Prostate gland (tissue), 2 donors: ENCODE results near the gene SUN5. TPM values are rescaled to one million over a fixed set of nuclear protein-coding genes. Genes with fewer than 3 reads are reported as not detected.

ENCODE experiments used
- DNase-seq: peaks from one replicate; pipeline ENCODE4 v3.0.0-alpha.2; 2019; ENCODE audit warnings: low spot score
- H3K27ac ChIP-seq, 2 donors: fragments of 200-600 bp; sonication (generic); 2 replicates each; pipeline ENCODE4 v1.5.1; 2017 to 2019
- H3K27me3 ChIP-seq: fragments of 200-600 bp; sonication (generic); replicated peaks from 2 replicates; pipeline ENCODE4 v1.5.1; 2019; ENCODE audit not compliant: insufficient read depth
- H3K36me3 ChIP-seq, 2 donors: fragments of 200-600 bp; sonication (generic); 1 replicate in 1 of 2; 2 replicates in 1 of 2; pipeline versions ENCODE4 v1.5.1 to v1.8.1; 2017 to 2019
- H3K4me1 ChIP-seq: fragments of 200-600 bp; sonication (generic); replicated peaks from 2 replicates; pipeline ENCODE4 v1.5.1; 2019
- H3K4me3 ChIP-seq, 2 donors: fragments of 200-600 bp; sonication (generic); 2 replicates each; pipeline ENCODE4 v1.5.1; 2017 to 2019
- H3K9me3 ChIP-seq: fragments of 200-600 bp; sonication (generic); 2 replicates; pipeline ENCODE4 v1.5.1; 2017
- CTCF ChIP-seq, 4 experiments: fragments of 200-600 bp in 2 of 4; fragments of 450-650 bp in 2 of 4; sonication (generic) in 2 of 4; IDR thresholded peaks; 1 replicate in 3 of 4; 2 replicates in 1 of 4; pipeline ENCODE4 v1.5.1; 2016 to 2019; ENCODE audit warnings: antibody characterized with exemption in 4 of 4, mild to moderate bottlenecking in 2 of 4, moderate library complexity in 2 of 4
- POLR2A ChIP-seq: fragments of 450-650 bp; IDR thresholded peaks from one replicate; pipeline ENCODE4 v1.6.1; 2016; ENCODE audit warnings: antibody characterized with exemption, mild to moderate bottlenecking
- POLR2AphosphoS5 ChIP-seq: sonication (generic); formaldehyde crosslinking; IDR thresholded peaks from one replicate; pipeline ENCODE4 v1.6.1; 2017; ENCODE audit warnings: antibody characterized with exemption
- WGBS: methylation state at CpG from one replicate; pipeline ENCODE4 v1.1.5; 2018; 5-methylcytosine and 5-hydroxymethylcytosine counted together
- intact Hi-C: fragments of 100-400 bp; cut with DNase I; formaldehyde crosslinking; loops from one replicate; pipeline ENCODE4 v1.14.2; 2022
- total RNA-seq, 2 donors: library from RNA; depleted of rRNA; stranded (reverse); fragments of >200 nt; gene quantifications; one replicate each; pipeline ENCODE4 v1.1.0, GENCODE V29; 2016

SUN5 gene
- total RNA-seq, 2 donors from 2014 or later = 4.7 TPM; not detected in 1

DNA sequence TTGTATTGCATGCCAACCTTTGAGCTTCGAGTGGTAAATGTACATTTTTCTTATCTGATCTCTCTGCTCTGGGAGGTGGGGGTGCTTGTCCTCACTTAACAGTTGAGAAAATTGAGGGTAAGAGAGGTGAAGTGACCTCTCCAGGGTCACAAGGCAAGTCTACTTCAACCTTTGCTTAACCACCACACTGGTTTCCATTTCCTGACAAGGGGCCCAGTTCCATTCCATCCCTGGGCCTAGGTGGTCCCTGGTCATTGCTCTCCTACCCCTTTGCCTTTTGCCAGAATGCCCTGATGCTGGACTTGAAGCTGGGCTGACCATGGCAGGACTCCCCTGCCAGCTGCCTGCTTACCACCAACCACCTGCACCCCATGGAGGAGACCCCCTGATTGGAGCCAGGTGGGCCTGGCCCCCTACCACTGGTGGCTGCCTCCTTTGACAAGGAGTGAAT, 39.5 kb upstream of the SUN5 start:
- no peak for DNase-seq
- Histone ChIP-seq H3K27ac (no peak overlapping the region), H3K27me3 (no peaks in the 10 kb centered on the region), H3K4me1 (no peaks in the 10 kb centered on the region), H3K4me3 (no peak overlapping the region), H3K36me3 (no peaks in the 10 kb centered on the region), H3K9me3 (no peaks in the 10 kb centered on the region)
- TF ChIP-seq POLR2AphosphoS5 (no peak), POLR2A (no peak), CTCF (IDR thresholded peaks at IDR 0.05) (no peak)
- WGBS = 39% methylated on average over 1 of the region's 1 CpG
- intact Hi-C loops = no loop called here

GRCh38 chr20:33042983-33043730, 38.9 kb upstream of the SUN5 start:
- TF ChIP-seq POLR2A (no peak), POLR2AphosphoS5 (no peak), CTCF (IDR thresholded peaks at IDR 0.05) (no peak)
- WGBS = 73% methylated on average over 2 of the region's 2 CpGs
- intact Hi-C loops = no loop called here
- Histone ChIP-seq H3K4me3 (no peak overlapping the region), H3K9me3 (no peaks in the 10 kb centered on the region), H3K27ac (no peak overlapping the region), H3K27me3 (no peaks in the 10 kb centered on the region), H3K4me1 (no peaks in the 10 kb centered on the region), H3K36me3 (no peaks in the 10 kb centered on the region)
- DNase-seq = no peak

GRCh38 chr20:33042430-33042829, 38.2 kb upstream of the SUN5 start:
- Histone ChIP-seq H3K27ac (no peak overlapping the region), H3K36me3 (no peaks in the 10 kb centered on the region), H3K4me1 (no peaks in the 10 kb centered on the region), H3K27me3 (no peaks in the 10 kb centered on the region), H3K9me3 (no peaks in the 10 kb centered on the region), H3K4me3 (no peak overlapping the region)
- no peak for DNase-seq
- intact Hi-C loops = no loop called here
- 98% methylated on average over 3 of the region's 3 CpGs for WGBS
- TF ChIP-seq POLR2AphosphoS5 (no peak), CTCF (IDR thresholded peaks at IDR 0.05) (no peak)

DNA sequence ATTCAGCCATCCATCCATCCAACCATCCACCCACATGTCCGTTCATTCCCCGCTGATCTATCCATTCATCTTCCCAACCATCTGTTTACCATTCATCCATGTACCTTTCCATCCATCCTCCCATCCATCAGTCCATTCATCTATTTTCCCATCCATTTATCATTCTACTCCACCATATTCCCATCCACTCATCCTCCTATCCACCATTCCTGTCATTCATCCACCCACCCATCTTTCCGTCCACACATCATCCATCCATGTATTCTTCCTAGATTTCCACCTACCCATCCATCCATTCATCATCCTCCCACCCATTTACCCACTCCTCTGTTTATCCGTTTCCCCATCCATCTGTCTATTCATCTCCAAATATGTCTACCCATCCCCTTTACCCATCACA, 34.0 kb upstream of the SUN5 start:
- Histone ChIP-seq H3K4me1 (no peaks in the 10 kb centered on the region), H3K36me3 (no peaks in the 10 kb centered on the region), H3K27me3 (no peaks in the 10 kb centered on the region), H3K27ac (no peak overlapping the region), H3K9me3 (no peaks in the 10 kb centered on the region), H3K4me3 (no peak overlapping the region)
- intact Hi-C loops = no loop called here
- DNase-seq = no peak
- no peak for TF ChIP-seq POLR2AphosphoS5
- TF ChIP-seq CTCF (IDR thresholded peaks at IDR 0.05) = no peak
- TF ChIP-seq POLR2A = no peak
- 93% methylated on average over 4 of the region's 4 CpGs for whole genome bisulfite sequencing

DNA sequence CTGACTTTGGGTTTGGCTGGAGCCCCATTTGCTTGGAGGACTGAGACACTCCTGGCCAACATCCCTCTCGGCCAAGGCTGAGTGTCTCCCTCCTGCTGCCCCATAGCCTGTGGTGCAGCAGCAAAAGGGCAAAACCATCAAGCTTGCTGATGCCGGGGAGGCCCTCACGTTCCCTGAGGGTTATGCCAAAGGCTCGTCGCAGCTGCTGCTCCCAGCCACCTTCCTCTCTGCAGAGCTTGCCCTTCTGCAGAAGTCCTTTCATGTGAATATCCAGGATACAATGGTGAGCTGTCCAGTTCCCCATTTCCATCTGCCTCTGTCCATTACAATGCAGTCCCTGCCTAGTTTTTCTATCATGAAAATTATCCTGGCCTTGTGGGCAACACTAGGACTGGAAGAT, 33.2 kb upstream of the SUN5 start:
- H3K27me3 ChIP-seq = no peaks in the 10 kb centered on the region
- H3K9me3 ChIP-seq = no peaks in the 10 kb centered on the region
- no peaks in the 10 kb centered on the region for H3K4me1 ChIP-seq
- intact Hi-C loops = no loop called here
- DNase-seq = no peak
- no peak for TF ChIP-seq CTCF (IDR thresholded peaks at IDR 0.05)
- no peak for TF ChIP-seq POLR2AphosphoS5
- no peak for TF ChIP-seq POLR2A
- WGBS = 71% methylated on average over 5 of the region's 5 CpGs
- H3K27ac ChIP-seq = no peak overlapping the region
- no peaks in the 10 kb centered on the region for H3K36me3 ChIP-seq
- H3K4me3 ChIP-seq = no peak overlapping the region
